LNCaP clone FGC (cell line): ENCODE data around the gene TDRD7.

Experiments
- DNase-seq: peaks from one replicate; pipeline ENCODE4 v3.0.0-alpha.2; 2011; ENCODE audit warnings: low read depth
- H3K4me3 ChIP-seq: 2 replicates; pipeline ENCODE4 v1.5.1; 2011; ENCODE audit warnings: mild to moderate bottlenecking, low read depth, low read length, control low read depth
- CTCF ChIP-seq: IDR thresholded peaks from 2 replicates; pipeline ENCODE4 v1.5.1; 2012; ENCODE audit warnings: mild to moderate bottlenecking; ENCODE audit not compliant: control insufficient read depth, insufficient read depth; ENCODE audit errors: extremely low read depth

TDRD7 gene

GRCh38 chr9:97459326-97459725 lies 47.4 kb downstream of the TDRD7 start:
- no peak for TF ChIP-seq CTCF
- H3K4me3 ChIP-seq, result no peak overlapping the region
- no peak for DNase-seq

GRCh38 chr9:97462159-97462558 lies 50.3 kb downstream of the TDRD7 start:
- H3K4me3 ChIP-seq, result no peak overlapping the region
- DNase-seq, result no peak
- no peak for TF ChIP-seq CTCF

GRCh38 chr9:97462914-97463313 lies 51.0 kb downstream of the TDRD7 start:
- H3K4me3 ChIP-seq, result no peak overlapping the region
- TF ChIP-seq CTCF, result no peak
- DNase-seq, result no peak

GRCh38 chr9:97468658-97469448 lies 57.0 kb downstream of the TDRD7 start:
- peak; percentile 79 for DNase-seq
- H3K4me3 ChIP-seq, result no peak overlapping the region
- TF ChIP-seq CTCF, result peak; percentile 92

GRCh38 chr9:97470076-97470475 lies 58.2 kb downstream of the TDRD7 start:
- H3K4me3 ChIP-seq, result no peak overlapping the region
- DNase-seq, result no peak
- peak; percentile 52 for TF ChIP-seq CTCF

- no peak for DNase-seq
- H3K4me3 ChIP-seq, result no peak overlapping the region
- TF ChIP-seq CTCF, result no peak
These were observed 61.8 kb downstream of the TDRD7 start for GRCh38 chr9:97473717-97474116.

- no peak for TF ChIP-seq CTCF
- DNase-seq, result no peak
- no peak overlapping the region for H3K4me3 ChIP-seq
These were observed 62.6 kb downstream of the TDRD7 start for GRCh38 chr9:97474372-97474925.
